Endothelial cell of umbilical vein (primary cell): ENCODE measurements around the gene HNRNPLL. TPM values are rescaled to one million over a fixed set of nuclear protein-coding genes. Genes with fewer than 3 reads are reported as not detected.

Experiments used
- BruUV-seq: library from RNA; stranded (reverse); fragments of 400-500 nt; replicated peaks from 2 replicates; lab custom pipeline; 2021; lab: Mats Ljungman, UMichigan
- CTCF ChIA-PET: fragments of 300-600, 350-600 bp; sonication (Branson Sonifier 250); formaldehyde crosslinking; loops from one replicate; lab custom pipeline; 2021; ENCODE audit warnings: antibody characterized with exemption, inconsistent platforms; lab: Charles Lee
- POLR2A ChIA-PET: fragments of 300-600, 350-600 bp; sonication (Branson Sonifier 250); formaldehyde crosslinking; loops from one replicate; lab custom pipeline; 2021; ENCODE audit warnings: antibody characterized with exemption, inconsistent platforms; lab: Charles Lee
- DNase-seq: peaks from one replicate; pipeline ENCODE4 v3.0.0-alpha.2; 2011; ENCODE audit warnings: low read depth, low spot score
- FAIRE-seq: peaks from 2 replicates; lab custom pipeline; 2011; peaks lifted over from hg19 to GRCh38; lab: Jason Lieb, UNC
- H2AFZ ChIP-seq: 2 replicates; pipeline ENCODE4 v1.6.0; 2012; ENCODE audit warnings: low read depth, low read length, control low read depth, inconsistent platforms
- H3K27ac ChIP-seq: 2 replicates; pipeline ENCODE4 v1.5.1; 2011; ENCODE audit warnings: low read depth, mild to moderate bottlenecking, control low read depth, low read length, moderate library complexity; ENCODE audit not compliant: insufficient read depth
- H3K27me3 ChIP-seq, 2 experiments: 2 replicates each; pipeline versions ENCODE4 v1.6.0 to v1.6.1; 2011; ENCODE audit warnings: low read length in 2 of 2, mixed read lengths in 1 of 2; ENCODE audit not compliant: control insufficient read depth in 2 of 2, insufficient read depth in 2 of 2
- H3K36me3 ChIP-seq, 2 experiments: 2 replicates in 1 of 2; 3 replicates in 1 of 2; pipeline ENCODE4 v1.5.1; 2011; ENCODE audit warnings: low read length in 2 of 2, mild to moderate bottlenecking in 1 of 2, moderate library complexity in 1 of 2; ENCODE audit not compliant: control insufficient read depth in 2 of 2, insufficient read depth in 2 of 2; ENCODE audit errors: extremely low read depth in 1 of 2
- H3K4me1 ChIP-seq: 3 replicates; pipeline ENCODE4 v1.5.1; 2011; ENCODE audit warnings: mild to moderate bottlenecking, low read length; ENCODE audit not compliant: control insufficient read depth, insufficient read depth; ENCODE audit errors: extremely low read depth
- H3K4me2 ChIP-seq: 2 replicates; pipeline ENCODE4 v1.6.1; 2011; ENCODE audit warnings: low read length, control low read depth, mixed read lengths; ENCODE audit not compliant: insufficient read depth
- H3K4me3 ChIP-seq, 3 experiments: fragments of 200-600 bp in 1 of 3; sonication (generic), shearing (Covaris generic) in 1 of 3; replicated peaks in 1 of 3; 2 replicates each; pipeline ENCODE4 v1.5.1; 2011 to 2016; ENCODE audit warnings: control low read depth in 3 of 3, low read length in 3 of 3, mild to moderate bottlenecking in 2 of 3, inconsistent platforms in 1 of 3, low read depth in 1 of 3, moderate library complexity in 1 of 3; ENCODE audit not compliant: insufficient read depth in 1 of 3
- H3K79me2 ChIP-seq: 2 replicates; pipeline ENCODE4 v1.6.0; 2012; ENCODE audit warnings: low read length, inconsistent platforms; ENCODE audit not compliant: control insufficient read depth, insufficient read depth
- H3K9ac ChIP-seq: replicated peaks from 2 replicates; pipeline ENCODE3; 2011; ENCODE audit warnings: low read length, control low read depth; ENCODE audit not compliant: insufficient read depth; ENCODE audit errors: extremely low read depth
- H3K9me1 ChIP-seq: replicated peaks from 3 replicates; pipeline ENCODE4 v1.6.0; 2011; ENCODE audit warnings: mild to moderate bottlenecking, low read length; ENCODE audit not compliant: control insufficient read depth, insufficient read depth; ENCODE audit errors: extremely low read depth
- H3K9me3 ChIP-seq: replicated peaks from 2 replicates; pipeline ENCODE4 v1.5.1; 2012; ENCODE audit warnings: low read length, inconsistent platforms; ENCODE audit not compliant: control insufficient read depth, insufficient read depth
- H4K20me1 ChIP-seq: replicated peaks from 2 replicates; pipeline ENCODE3; 2011; ENCODE audit warnings: mild to moderate bottlenecking, low read length; ENCODE audit not compliant: control insufficient read depth, insufficient read depth; ENCODE audit errors: extremely low read depth
- EZH2 ChIP-seq: IDR thresholded peaks from 2 replicates; pipeline ENCODE4 v1.6.1; 2012; ENCODE audit warnings: borderline replicate concordance, low read depth, mild to moderate bottlenecking, moderate library complexity, low read length, inconsistent platforms; ENCODE audit not compliant: severe bottlenecking
- FOS ChIP-seq: IDR thresholded peaks from 2 replicates; pipeline ENCODE4 v1.6.1; 2011; ENCODE audit warnings: mild to moderate bottlenecking, low read length, moderate library complexity, borderline replicate concordance; ENCODE audit not compliant: insufficient read depth
- GATA2 ChIP-seq: IDR thresholded peaks from 2 replicates; pipeline ENCODE4 v1.7.0; 2011; ENCODE audit warnings: low read depth, mild to moderate bottlenecking, moderate library complexity, mixed read lengths, low read length; ENCODE audit not compliant: insufficient read length, insufficient read depth
- JUN ChIP-seq: IDR thresholded peaks from 2 replicates; pipeline ENCODE4 v1.6.1; 2011; ENCODE audit warnings: borderline replicate concordance, low read depth; ENCODE audit not compliant: insufficient read length, insufficient read depth
- MYC ChIP-seq: IDR thresholded peaks from one replicate; pipeline ENCODE4 v1.6.1; 2011; ENCODE audit warnings: mild to moderate bottlenecking, low read depth, low read length
- POLR2A ChIP-seq: IDR thresholded peaks from 2 replicates; pipeline ENCODE4 v1.6.1; 2012; ENCODE audit warnings: low read depth, mild to moderate bottlenecking, control low read depth, low read length
- POLR2AphosphoS5 ChIP-seq: IDR thresholded peaks from 2 replicates; pipeline ENCODE4 v1.6.1; 2012; ENCODE audit warnings: low read depth, mild to moderate bottlenecking, control low read depth, low read length, moderate library complexity; ENCODE audit not compliant: insufficient read depth
- dilution Hi-C: fragments of 300-500 bp; cut with MboI; formaldehyde crosslinking; loops from one replicate; pipeline ENCODE4 v1.15.0; 2019; ENCODE audit warnings: low sequenced_read_pairs; ENCODE audit not compliant: extremely low pct_ligation_motif_present
- intact Hi-C: fragments of 100-400 bp; cut with micrococcal nuclease; formaldehyde crosslinking; loops from one replicate; pipeline ENCODE4 v1.10.0; 2022
- polyA plus RNA-seq, 4 experiments: library from polyadenylated mRNA; depleted of rRNA in 3 of 4; stranded (reverse) in 3 of 4; unstranded in 1 of 4; fragments of >200 nt; gene quantifications; 2 replicates each; pipeline versions ENCODE4 v1.2.1 to v1.2.3, GENCODE V29; 2011 to 2012; ENCODE audit warnings: missing spikeins in 1 of 4
- total RNA-seq: library from RNA; stranded (reverse); gene quantifications from 2 replicates; pipeline ENCODE4 v1.2.3, GENCODE V29; 2021
- TF ChIP-seq, protein P1 (sequence below), 2 donors: IDR thresholded peaks; 1 replicate in 1 of 2; 2 replicates in 1 of 2; pipeline ENCODE4 v1.5.1; 2011; ENCODE audit warnings: low read length in 2 of 2, mild to moderate bottlenecking in 2 of 2, moderate library complexity in 2 of 2, control low read depth in 1 of 2, inconsistent platforms in 1 of 2, low read depth in 1 of 2; ENCODE audit not compliant: insufficient read depth in 1 of 2; ENCODE audit errors: extremely low read depth in 1 of 2
- TF ChIP-seq, protein P2 (sequence below): IDR thresholded peaks from 2 replicates; pipeline ENCODE4 v1.6.1; 2011; ENCODE audit not compliant: insufficient read depth, insufficient read length

HNRNPLL gene
- total and polyA plus RNA-seq, 2 donors (not counting 3 experiments of a cell fraction or from before 2014, with no cell fraction given): 19.8 to 56.2 TPM

DNA sequence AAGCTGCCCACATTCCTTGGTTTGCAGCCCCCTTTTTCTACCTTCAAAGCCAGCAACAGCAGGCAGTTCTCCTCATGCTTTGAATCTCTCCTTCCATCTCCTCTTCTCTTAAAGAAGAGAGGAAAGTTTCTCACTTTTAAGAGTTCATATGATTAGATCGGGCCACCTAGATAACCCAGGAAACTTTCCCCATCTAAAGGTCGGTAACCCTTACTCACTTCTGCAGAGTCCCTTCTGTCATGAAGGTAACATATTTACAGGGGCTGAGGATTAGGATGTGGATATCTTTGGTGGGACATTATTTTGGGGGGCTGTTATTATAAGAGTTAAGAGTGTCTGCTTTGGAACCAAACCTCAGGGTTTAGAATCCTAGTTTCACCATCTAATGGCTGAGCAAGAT, 51.0 kb downstream of the HNRNPLL start:
- H3K27ac ChIP-seq: no peak overlapping the region
- no peak overlapping the region for H2AFZ ChIP-seq
- H4K20me1 ChIP-seq: no peaks in the 10 kb centered on the region
- no peak for TF ChIP-seq JUN
- no peak for TF ChIP-seq EZH2
- TF ChIP-seq, protein P1, sequence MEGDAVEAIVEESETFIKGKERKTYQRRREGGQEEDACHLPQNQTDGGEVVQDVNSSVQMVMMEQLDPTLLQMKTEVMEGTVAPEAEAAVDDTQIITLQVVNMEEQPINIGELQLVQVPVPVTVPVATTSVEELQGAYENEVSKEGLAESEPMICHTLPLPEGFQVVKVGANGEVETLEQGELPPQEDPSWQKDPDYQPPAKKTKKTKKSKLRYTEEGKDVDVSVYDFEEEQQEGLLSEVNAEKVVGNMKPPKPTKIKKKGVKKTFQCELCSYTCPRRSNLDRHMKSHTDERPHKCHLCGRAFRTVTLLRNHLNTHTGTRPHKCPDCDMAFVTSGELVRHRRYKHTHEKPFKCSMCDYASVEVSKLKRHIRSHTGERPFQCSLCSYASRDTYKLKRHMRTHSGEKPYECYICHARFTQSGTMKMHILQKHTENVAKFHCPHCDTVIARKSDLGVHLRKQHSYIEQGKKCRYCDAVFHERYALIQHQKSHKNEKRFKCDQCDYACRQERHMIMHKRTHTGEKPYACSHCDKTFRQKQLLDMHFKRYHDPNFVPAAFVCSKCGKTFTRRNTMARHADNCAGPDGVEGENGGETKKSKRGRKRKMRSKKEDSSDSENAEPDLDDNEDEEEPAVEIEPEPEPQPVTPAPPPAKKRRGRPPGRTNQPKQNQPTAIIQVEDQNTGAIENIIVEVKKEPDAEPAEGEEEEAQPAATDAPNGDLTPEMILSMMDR (IDR thresholded peaks at IDR 0.05; ENCODE audit: extremely low read depth in 1 of 2, insufficient read depth in 1 of 2, low read depth in 1 of 2, low read length in 2 of 2): no peak
- TF ChIP-seq MYC: no peak
- no peak for TF ChIP-seq FOS
- no peak for TF ChIP-seq POLR2A
- TF ChIP-seq, protein P2, sequence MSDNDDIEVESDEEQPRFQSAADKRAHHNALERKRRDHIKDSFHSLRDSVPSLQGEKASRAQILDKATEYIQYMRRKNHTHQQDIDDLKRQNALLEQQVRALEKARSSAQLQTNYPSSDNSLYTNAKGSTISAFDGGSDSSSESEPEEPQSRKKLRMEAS: no peak
- no peak for TF ChIP-seq GATA2
- TF ChIP-seq POLR2AphosphoS5: no peak
- H3K4me2 ChIP-seq: no peak overlapping the region
- no peaks in the 10 kb centered on the region for H3K27me3 ChIP-seq
- ChIA-PET CTCF (interaction anchor here (0.6 to 2.4 kb wide), 4 partner anchors 9 to 236 kb away, joined by 3 to 9 read pairs (median 4); no protein-coding TSS in a partner anchor), POLR2A (no interaction called here)
- FAIRE-seq (no peak), DNase-seq (no peak)
- H3K79me2 ChIP-seq: no peaks in the 10 kb centered on the region
- H3K4me3 ChIP-seq: no peak overlapping the region
- BruUV-seq: no TSS peak
- H3K9me1 ChIP-seq: no peaks in the 10 kb centered on the region
- no peak overlapping the region for H3K9ac ChIP-seq
- peaks cover 0 to 2% of the 10 kb centered on the region in 2 experiments for H3K36me3 ChIP-seq
- no peaks in the 10 kb centered on the region for H3K4me1 ChIP-seq
- dilution Hi-C loops (no loop called here), intact Hi-C loops (no loop called here)
- H3K9me3 ChIP-seq: no peaks in the 10 kb centered on the region
